SU-DHL-6 (cell line): Measurements from ENCODE around the gene PPFIBP2.

Experiments used
- CTCF ChIP-seq: fragments of 200-600 bp; sonication (generic); IDR thresholded peaks from one replicate; pipeline ENCODE4 v1.5.1; 2017; ENCODE audit warnings: antibody characterized with exemption, mild to moderate bottlenecking, low read length, moderate library complexity; ENCODE audit not compliant: insufficient read depth, poor library complexity, severe bottlenecking
- EZH2phosphoT487 ChIP-seq: fragments of 200-600 bp; sonication (generic), shearing (Covaris generic); conservative IDR thresholded peaks from 2 replicates; pipeline ENCODE4 v1.6.1; 2018; ENCODE audit warnings: mild to moderate bottlenecking, antibody characterized with exemption, low read length, moderate library complexity, mixed read lengths

- TF ChIP-seq CTCF (no peak), EZH2phosphoT487 (no peak)
Observed at GRCh38 chr11:7484645-7485044, 29.2 kb upstream of the PPFIBP2 start.
